HG03520 (cell line): Measurements from ENCODE around the gene LRRC42.
"Not testable (repeated sequence)": the region's sequence is repeated elsewhere in the genome, so short reads cannot be mapped to it uniquely, and the experiment has no call there.

Experiments
- ATAC-seq: cut with Tn5 transposase; IDR thresholded peaks from one replicate; pipeline ENCODE4 v1.9.1; 2021; ENCODE audit warnings: mild to moderate bottlenecking, moderate library complexity; ENCODE audit not compliant: unreplicated experiment

Gene LRRC42

GRCh38 chr1:53967409-53968124, 21.4 kb downstream of the LRRC42 start:
- ATAC-seq = no peak

- no peak for ATAC-seq
Observed at GRCh38 chr1:53968125-53968513, 22.0 kb downstream of the LRRC42 start.

- ATAC-seq = not testable (repeated sequence)
Observed at GRCh38 chr1:53969323-53969722, 23.2 kb downstream of the LRRC42 start.

GRCh38 chr1:53971718-53972117, 25.6 kb downstream of the LRRC42 start:
- no peak for ATAC-seq

GRCh38 chr1:53975861-53976260, 29.7 kb downstream of the LRRC42 start:
- no peak for ATAC-seq

GRCh38 chr1:53979712-53980450, 33.7 kb downstream of the LRRC42 start:
- ATAC-seq = no peak

GRCh38 chr1:53981220-53981619, 35.1 kb downstream of the LRRC42 start:
- ATAC-seq = no peak

GRCh38 chr1:53982034-53982762, 36.0 kb downstream of the LRRC42 start:
- ATAC-seq = no peak

- no peak for ATAC-seq
Observed at GRCh38 chr1:53982763-53983104, 36.6 kb downstream of the LRRC42 start.

GRCh38 chr1:53984726-53985125, 38.6 kb downstream of the LRRC42 start:
- no peak for ATAC-seq

GRCh38 chr1:53986458-53986857, 40.3 kb downstream of the LRRC42 start:
- no peak for ATAC-seq

GRCh38 chr1:53987880-53988279, 41.7 kb downstream of the LRRC42 start:
- no peak for ATAC-seq

- no peak for ATAC-seq
Observed at GRCh38 chr1:53992085-53992874, 46.1 kb downstream of the LRRC42 start.

- ATAC-seq = not testable (repeated sequence)
Observed at GRCh38 chr1:53994516-53994915, 48.4 kb downstream of the LRRC42 start.

- ATAC-seq = no peak
Observed at GRCh38 chr1:53995683-53996082, 49.5 kb downstream of the LRRC42 start.

GRCh38 chr1:53998223-53998622, 52.1 kb downstream of the LRRC42 start:
- ATAC-seq = no peak

GRCh38 chr1:53999920-54000319, 53.8 kb downstream of the LRRC42 start:
- no peak for ATAC-seq

- ATAC-seq = no peak
Observed at GRCh38 chr1:54001591-54001990, 55.4 kb downstream of the LRRC42 start.

GRCh38 chr1:54002544-54003248, 56.5 kb downstream of the LRRC42 start:
- ATAC-seq = no peak

GRCh38 chr1:54003249-54003646, 57.1 kb downstream of the LRRC42 start:
- no peak for ATAC-seq
